GM21723 (cell line): ENCODE results near the gene GMDS.

Experiments used
- ATAC-seq: cut with Tn5 transposase; IDR thresholded peaks from one replicate; pipeline ENCODE4 v1.9.1; 2021; ENCODE audit warnings: mild to moderate bottlenecking, moderate library complexity; ENCODE audit not compliant: unreplicated experiment

GMDS gene

DNA sequence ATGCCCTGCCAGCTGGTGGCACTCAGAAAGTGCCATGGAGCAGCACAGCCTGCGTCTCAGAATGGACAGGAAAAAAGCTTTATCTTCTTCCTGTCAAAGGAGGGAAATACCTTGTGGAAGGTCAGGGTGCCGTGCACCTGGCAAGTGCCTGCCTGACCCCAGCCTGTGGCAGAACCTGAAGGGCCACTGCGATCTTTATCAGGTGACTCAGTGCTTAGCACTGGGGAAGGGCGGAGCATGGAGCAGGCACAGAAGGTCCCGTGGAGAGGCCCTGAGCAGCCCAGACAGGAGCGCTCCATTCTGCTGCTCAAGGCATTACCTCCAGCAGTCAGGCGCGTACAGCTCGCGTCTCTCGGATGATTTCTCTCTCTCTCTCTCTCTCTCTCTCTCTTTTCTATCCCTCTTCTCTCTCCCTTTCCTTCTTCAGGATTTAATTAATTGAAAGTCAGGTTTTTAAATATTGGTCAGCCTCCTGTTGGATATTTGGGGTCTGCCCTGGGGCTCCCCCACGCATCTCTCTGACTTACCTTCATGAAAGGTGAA is 604.0 kb downstream of the GMDS start:
- ATAC-seq, result no peak

DNA sequence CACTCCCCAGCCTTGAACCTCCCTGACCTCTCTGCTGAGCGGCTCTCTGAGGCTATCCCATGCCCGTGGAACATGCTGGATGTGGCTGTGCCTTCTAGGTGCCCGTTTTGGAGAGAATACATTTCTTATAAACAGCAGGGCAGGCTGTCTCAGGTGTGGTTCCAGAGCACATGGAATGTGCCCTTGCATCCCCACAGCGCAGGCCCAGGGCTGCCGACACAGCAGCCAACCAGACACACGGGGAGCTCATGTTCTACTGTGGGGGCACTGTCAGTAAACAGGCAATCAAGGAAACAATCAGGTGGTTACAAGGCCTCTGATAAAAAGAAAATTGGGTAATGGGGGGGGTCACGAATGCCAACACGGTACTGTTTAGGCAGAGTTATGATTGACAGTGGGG is 604.9 kb downstream of the GMDS start:
- ATAC-seq, result no peak

DNA sequence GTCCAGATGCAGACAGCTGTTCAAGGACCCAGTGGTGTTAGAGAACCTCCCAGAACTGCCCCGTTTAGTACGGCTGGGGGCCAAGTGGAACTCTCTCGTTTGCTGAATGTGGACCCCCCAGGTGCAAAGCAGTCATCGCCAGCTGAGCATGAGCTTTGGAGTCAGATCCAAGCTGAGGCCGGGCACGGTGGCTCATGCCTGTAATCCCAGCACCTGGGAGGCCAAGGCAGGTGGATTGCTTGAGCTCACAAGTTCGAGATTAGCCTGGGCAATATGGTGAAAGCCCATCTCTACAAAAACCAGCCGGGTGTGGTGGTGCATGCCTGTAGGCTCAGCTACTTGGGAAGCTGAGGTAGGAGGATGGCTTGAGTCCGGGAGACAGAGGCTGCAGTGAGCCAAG is 606.0 kb downstream of the GMDS start:
- no peak for ATAC-seq

DNA sequence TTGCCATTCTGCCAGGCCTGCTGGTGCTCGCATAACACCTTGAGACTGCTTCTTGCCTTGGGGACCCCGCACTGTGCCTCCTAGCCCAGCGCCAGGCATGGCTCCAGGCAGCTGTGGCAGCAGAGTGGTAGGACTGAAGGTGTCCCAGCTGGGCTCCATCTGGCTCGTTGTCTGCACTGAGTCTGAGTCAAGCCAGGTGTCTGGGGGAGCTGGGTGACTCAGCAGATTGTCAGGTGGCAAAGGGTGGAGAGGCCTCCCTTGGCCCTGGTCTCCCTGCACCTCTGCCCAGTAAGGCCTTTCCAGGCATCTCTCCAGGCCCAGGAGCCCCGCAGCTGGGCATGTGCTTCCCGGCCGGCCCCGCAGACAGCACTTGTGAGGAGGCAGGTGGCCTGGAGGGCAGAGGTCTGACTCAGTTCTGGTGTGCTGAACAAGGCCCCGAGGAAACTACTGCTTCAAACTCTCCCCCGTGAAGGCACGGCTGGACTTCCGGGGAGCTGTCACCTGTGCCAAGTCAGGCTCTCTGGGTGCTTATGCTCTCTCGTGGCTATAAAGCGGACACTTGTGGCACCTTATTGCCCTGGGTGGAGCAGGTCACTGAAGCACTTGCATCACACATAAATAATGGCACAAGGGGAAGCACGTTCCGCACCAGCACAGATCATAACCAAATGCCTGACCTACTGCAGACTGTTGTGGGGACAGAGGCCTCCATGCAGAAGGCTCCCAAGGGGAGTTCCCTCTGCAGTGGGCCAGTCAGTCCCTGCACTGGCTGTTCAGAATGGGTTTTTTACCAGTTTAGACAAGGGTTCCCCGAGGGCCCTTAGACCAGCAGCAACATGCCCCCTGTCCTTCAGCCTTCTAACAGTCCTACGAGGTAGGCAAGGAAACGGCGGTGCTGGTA is 608.2 kb downstream of the GMDS start:
- ATAC-seq, result no peak

DNA sequence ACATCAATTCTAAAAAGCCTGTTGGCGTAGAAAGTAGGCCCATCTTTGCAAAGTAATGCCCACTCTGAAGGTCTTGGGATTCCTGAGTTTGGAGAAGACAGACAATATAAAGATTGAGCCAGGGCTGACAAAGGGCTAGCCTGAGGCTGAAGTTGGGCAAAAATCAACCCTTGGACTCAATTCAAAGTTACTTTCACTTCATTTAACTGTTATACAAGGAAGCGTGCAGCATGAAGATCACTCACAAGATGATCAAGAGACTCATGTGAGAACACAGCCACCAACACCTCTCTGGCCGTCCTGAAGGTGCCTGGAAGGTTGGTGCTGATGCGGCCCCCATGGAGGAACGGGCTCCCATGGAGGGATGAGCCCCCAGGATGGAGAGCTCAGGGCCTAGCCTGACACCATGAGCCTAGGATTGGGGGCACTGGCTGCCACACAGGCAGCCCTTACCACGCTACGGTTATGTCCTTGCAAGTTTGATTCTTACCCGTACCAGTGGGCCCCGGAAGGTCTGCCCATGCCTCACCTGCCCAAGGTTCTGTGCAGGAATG is 609.1 kb downstream of the GMDS start:
- no peak for ATAC-seq

DNA sequence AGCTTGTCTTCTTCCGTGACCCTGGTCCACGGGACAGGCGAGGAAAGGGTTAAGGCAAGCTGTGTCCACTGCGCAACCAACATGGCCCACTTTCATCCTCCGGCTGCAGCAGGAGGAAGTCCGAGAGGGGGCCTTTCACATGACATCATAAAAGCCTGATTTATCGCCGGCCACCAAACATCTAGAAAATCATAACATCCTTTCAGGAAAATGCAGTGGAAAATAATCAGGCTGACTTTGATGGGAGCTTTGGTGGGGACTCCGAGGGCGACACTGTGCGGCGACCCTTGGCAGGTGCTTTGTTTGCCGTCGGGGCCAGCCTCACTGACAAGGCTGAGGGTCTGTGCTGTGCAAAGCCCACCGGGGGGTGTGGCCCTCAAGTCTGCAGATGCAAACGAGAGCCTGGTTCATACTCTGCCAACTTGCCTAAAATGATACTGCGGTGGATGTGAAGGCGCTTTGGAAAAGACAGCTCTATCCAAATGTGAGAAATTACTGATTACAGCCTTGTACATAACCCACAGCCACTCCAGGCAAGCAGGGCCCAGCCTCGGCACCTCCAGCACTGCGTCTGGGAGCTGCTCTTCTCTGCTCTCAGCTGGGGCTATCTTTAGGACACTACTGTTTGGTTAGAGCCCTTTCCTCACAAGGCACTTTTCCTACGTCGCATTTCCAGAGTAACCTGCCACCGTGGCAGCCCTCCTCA is 609.9 kb downstream of the GMDS start:
- no peak for ATAC-seq

DNA sequence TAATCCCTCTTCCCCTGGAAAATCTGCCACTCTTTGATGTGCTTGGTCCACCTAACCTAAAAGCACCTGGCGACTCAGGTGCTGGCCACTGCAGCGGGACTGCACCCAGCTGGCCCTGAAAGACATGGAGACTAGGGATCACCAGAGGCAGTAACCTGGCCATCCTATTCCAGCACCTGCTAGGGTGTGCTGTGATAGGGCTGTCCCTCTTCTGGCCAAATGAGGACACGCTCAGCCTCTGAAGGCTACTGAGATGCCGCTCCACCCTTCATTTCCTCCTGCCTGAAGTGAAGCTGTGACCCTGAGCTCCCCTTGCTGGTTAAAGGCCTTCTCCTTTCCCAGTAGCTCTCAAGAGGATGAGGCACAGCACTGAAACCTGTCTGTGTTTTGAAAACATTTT is 611.3 kb downstream of the GMDS start:
- ATAC-seq, result no peak

DNA sequence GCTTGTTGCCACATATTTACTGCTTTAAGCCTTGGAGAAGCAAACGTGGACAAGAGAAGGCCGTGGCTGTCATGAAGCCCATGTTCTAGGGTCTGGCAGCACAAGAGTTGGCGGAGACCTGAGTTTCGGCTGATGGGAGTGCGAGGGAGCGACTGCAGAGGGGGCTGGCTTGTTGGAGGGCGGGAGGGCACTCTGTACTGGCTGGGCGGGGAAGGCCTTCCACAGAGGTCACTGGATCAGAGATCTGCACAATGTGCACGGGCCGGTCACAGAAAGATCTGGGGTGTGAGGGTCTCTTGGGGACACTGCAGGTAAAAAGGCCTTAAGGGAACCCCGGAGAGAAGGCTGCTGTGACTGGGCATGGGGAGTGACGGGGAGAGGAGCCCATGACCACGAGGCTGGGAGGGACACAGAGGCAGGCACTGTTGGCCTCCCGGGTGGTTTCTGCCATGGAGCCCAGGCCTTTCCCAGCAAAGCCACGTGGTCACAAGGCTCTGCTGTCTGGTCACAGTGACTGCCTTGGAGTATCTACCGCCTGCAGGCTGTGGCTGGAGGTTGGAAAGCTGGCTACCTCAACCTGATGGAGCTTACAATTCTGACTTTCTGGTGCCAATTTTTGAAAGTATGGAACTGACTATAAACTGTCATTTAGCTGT is 611.9 kb downstream of the GMDS start:
- no peak for ATAC-seq

DNA sequence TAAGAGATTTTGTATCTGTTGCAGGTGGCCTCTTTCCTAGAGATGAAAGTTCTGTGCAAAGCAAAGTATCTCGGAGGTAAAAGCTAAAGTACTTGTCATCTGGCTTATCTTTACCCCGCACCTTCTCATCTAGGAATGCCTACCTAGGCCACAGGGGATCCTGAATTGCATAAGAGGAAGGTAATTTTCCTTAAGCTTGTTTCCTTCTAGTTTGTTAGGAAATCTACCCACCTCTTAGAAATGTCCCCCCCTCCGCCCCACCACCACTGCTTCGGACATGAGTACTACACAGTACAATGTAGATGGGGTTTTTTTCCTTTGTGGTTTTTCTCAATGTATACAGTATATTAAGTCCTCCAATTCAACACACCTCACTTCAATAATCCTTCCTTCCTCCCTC is 614.2 kb downstream of the GMDS start:
- ATAC-seq, result no peak

DNA sequence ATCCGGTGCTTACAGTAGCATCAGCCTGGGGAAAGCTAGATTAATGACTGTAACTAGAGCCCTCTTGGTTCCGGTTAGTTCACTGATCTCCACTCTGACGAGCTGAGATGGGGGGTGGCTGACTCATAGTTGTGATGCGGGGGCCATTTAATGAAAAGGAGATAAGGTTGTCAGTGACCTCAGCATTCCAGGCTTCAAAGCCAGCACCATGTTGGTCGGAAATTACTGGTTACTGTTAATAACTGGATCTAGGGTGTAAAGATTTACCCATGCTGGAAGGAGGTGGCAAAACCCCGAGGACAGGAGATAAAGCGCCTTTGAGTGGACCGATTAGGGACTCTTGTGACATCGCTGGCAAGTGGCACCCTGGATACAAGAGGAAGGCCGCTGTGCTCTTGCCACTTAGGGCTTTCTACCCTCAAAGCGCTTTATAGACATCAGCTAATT is 614.6 kb downstream of the GMDS start:
- ATAC-seq, result no peak

DNA sequence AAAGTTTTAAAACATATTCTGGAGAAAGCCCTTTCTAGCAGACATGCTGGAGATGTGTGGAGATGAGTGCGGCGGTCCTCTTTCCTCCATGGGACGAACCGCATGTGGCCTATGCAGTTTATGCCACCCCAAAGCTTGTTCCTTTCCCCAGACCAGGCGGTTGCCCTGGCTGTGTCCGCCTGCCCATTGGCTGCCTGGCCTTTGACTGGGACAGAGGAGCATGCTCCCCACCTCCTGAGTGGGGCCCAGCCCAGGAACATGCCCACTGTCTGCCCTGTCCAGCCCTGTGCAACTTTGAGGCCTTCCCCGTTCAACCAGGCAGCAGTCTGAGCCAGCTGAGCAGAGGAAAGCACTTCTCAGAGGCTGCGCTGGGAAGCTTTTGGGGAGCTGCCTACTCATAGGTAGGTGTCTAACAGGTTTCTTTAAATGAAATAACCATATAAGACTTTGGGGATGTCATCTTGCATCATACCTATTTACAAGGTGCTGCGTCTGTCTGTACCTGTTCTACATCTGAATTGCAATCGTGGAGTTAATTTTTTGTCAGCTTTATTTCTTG is 615.1 kb downstream of the GMDS start:
- ATAC-seq, result no peak

DNA sequence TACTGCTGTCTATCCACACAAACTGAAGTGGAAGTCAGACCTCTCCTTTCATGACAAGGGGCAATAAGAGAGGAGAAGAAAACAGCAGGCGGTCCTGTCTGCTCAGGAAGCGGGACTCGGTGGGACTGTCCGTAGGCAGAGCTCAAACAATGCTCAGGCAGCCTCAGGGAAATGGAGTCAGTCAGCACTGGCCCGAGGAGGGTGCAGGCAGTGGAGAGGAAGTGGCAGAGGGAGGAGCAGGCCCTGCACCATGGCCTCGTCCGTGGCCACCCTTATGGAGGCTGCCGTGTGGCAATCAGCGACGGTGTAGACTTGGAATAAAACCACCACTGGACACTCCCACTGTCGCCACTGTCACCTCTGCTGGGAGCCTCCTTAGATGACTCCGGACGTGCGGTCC is 616.1 kb downstream of the GMDS start:
- no peak for ATAC-seq

DNA sequence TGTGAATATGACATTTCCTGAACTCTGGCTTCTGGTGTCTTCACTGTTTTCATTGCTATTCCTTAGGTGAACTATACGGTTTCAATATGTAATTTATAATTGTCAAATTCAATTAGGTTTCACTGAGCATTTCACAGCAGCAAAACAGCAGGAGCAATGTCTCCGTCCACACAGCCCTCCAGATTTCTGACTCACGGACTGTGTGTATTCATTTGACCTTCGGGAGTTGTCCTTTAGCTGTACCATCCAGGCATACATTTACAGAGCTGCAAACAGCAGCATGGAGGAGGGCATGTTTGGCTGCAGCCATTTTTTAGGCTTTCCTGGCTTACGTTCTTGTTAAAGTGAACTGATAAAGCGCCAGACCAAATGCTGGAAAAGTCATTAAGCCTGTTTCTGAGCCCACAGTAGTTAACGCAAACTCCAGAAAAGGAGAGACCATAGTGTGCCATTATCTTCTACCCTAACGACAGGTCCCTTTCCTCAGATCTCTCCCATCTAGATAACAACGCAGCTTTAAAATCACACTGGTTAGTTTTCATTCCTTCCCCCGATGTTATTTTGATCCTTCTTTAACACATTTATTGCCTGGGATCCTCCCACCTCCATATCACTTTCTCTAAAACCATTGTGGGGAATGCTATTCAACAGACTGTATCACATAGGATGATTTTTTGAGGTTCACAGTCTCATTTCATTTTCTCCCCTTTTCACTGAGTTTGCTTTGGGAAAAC is 617.4 kb downstream of the GMDS start:
- ATAC-seq, result no peak

DNA sequence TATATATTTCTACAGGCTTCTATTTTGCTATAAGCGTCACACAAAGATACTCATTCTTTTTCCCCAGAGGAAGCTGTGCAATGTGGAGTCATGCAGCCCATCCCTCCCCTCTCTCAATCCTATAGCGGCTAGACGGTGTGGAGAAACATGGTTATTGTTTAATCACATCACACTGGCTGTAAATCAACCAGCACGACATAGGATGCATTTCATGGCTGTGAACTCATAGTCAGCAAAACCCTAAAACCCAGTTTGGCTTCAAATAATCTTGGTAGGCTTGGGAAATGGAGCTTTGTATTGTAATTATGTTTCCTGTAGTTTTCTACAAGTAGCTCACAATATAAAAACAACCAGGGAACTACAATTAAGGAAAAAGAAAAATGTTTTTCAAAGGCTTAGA is 618.9 kb downstream of the GMDS start:
- no peak for ATAC-seq

DNA sequence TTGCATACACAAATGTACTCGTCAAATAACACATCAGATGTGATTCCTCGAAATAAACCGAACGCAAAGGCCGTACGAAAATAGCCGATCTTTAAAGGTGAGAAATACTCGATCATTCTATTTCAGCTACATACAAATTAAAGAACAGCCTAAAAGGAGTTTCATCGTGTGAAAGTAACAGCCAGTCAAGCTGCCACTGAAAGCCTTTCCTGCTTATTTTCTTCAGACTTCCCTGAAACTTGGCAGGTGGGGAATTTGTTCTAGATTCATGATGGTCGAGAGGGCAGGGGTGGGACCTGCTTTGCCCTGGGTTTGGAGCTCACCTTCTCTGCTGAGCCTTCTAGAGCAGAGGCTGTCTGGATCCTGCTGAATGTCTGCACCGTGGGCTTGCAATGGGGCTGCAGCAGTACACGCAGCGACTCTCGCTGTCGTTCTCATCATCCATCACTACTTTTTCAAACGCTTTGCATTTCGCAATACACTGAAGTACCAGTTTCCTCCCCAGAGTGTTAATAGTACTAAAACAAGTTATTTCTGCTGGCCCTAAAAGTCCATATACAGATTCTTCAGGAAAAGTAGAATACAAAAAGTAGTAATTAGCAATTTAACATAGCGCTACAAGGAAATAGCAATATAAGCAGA is 619.5 kb downstream of the GMDS start:
- ATAC-seq, result no peak

DNA sequence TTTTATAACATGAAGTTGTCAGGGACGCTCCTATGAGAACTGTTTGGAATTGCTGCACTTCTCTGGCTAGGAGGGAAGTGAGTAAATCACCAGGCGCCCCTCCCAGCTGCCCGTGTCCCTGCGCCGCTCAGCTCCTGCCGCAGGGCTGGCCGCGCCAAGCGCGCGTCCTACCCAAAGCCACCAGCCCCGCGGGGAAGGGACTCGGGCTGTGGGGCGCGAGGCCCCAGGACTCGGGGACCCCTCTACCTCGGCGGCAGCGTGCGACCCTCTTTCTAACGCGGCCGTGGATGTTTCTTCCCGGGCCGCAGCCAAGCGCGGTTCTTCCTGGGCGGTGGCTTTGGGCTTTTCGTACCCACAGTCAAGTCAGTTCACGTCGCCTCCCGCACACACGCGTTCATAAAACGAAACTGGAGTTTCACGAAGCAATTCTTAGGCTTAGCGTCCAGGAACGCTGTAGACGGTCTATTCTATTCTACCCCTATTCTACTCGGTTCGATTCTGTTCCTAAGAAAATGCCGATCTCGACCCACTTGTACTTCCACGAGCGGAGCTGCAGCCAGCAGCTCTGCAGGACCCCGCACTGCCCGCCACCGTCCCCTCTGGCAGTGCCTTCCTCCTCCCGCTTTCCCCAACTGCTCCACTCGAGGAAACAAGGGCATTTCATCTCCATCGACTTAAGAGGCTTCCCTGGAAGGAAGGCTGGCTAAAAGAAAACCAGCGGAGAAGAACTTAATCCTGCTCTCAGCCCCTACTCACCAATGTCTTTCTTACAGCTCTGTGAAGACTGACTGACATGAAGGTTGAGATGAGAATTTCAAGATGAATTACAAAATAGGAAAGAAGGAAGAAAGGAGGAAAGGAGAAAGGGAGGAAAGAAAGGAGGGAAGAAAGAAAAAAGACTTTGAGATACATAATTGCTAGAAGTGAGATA is 620.3 kb downstream of the GMDS start:
- ATAC-seq, result no peak

DNA sequence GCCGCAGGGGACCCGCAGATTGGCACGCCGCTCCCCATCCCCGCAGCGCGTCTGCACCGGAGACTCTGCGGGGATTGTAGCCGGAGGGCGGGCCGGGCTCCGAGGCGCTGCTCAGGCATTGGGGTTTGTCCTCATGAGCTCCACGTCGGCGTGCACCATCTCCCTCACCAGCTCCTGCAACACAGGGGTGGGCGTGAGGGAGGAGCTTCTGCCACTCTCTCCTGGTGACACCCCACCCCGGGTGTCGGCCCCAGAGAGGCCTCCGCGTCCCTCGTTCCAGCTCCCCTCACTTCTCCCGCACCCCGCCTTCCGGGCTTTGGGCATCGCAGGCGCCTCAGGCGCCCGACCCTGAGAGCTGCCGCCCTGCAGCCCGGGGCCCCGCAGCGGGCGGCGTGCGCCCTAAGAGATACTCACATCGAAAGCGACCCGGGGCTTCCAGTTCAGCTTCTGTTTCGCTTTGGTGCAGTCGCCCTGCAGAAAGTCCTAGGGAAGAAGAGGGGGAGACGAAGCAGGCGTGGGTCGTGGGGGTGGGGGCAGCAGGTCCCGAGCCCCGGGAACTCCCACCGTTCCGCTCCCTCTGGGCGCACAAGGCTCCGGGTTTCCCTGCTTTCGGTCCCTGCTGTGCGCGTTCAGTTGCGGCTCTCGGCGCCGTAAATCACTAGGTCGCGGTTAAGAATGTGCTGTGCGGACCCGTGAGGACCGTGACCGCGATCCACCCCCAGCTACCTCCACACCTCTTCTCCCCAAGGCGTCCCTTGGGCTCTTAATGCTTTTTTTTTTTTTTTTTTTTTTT is 621.2 kb downstream of the GMDS start:
- no peak for ATAC-seq

DNA sequence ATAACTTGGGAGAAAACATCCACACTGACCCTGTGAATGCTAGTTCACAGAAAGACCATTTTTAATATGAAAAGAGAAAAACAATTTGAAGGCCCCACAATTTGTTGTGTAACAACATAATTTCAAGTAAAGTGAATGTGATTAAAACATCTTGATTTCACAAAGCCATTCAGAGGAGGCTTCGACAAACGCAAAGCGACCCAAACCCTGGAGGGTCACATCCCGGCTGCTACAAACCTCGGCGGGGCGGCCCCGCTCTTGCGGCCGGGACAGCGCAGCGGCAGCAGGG is 621.7 kb downstream of the GMDS start:
- ATAC-seq, result no peak
